Retina (tissue), 1 donor: Measurements from ENCODE around the gene DNAAF3.

Experiments used
- DNase-seq: peaks from one replicate; pipeline ENCODE4 v3.0.0-alpha.2; 2016

The DNAAF3 gene

GRCh38 chr19:55152017-55152416 is 14.4 kb downstream of the DNAAF3 start:
- no peak for DNase-seq

- no peak for DNase-seq
Observed at GRCh38 chr19:55149078-55150003, 17.1 kb downstream of the DNAAF3 start, which contains the start of gene TNNT1. Gene TNNT1, minus strand, starts transcription at chr19:55149206. Its CDS starts 2,049 bp downstream, at chr19:55147157.

- no peak for DNase-seq
Observed at GRCh38 chr19:55147545-55148251, 18.7 kb downstream of the DNAAF3 start.

- DNase-seq = no peak
Observed at GRCh38 chr19:55146705-55147273, 19.6 kb downstream of the DNAAF3 start.

- DNase-seq = no peak
Observed at GRCh38 chr19:55146078-55146704, 20.2 kb downstream of the DNAAF3 start.

- DNase-seq = no peak
Observed at GRCh38 chr19:55145232-55145631, 21.2 kb downstream of the DNAAF3 start.

GRCh38 chr19:55141696-55142095 is 24.7 kb downstream of the DNAAF3 start:
- no peak for DNase-seq

GRCh38 chr19:55137915-55138314 is 28.5 kb downstream of the DNAAF3 start:
- no peak for DNase-seq

- no peak for DNase-seq
Observed at GRCh38 chr19:55136399-55137102, 29.9 kb downstream of the DNAAF3 start.

- DNase-seq = no peak
Observed at GRCh38 chr19:55134736-55135135, 31.7 kb downstream of the DNAAF3 start.

GRCh38 chr19:55133639-55134444 is 32.6 kb downstream of the DNAAF3 start:
- DNase-seq = no peak

- DNase-seq = no peak
Observed at GRCh38 chr19:55132453-55133129, 33.8 kb downstream of the DNAAF3 start.

- DNase-seq = no peak
Observed at GRCh38 chr19:55131421-55131820, 35.0 kb downstream of the DNAAF3 start.

GRCh38 chr19:55119053-55119452 is 47.4 kb downstream of the DNAAF3 start:
- DNase-seq = no peak

- DNase-seq = peak; percentile 91
Observed at GRCh38 chr19:55118401-55118991, 47.9 kb downstream of the DNAAF3 start.

- peak; percentile 96 for DNase-seq
Observed at GRCh38 chr19:55117663-55118391, 48.6 kb downstream of the DNAAF3 start.

- DNase-seq = peak; percentile 52
Observed at GRCh38 chr19:55116859-55117662, 49.4 kb downstream of the DNAAF3 start, which contains the start of gene PPP1R12C. Gene PPP1R12C, minus strand, starts transcription at chr19:55117637. Its CDS starts 94 bp downstream, at chr19:55117543.

GRCh38 chr19:55116232-55116858 is 50.1 kb downstream of the DNAAF3 start:
- peak; percentile 54 for DNase-seq
